ENCODE measurements around the gene RADIL. TPM values are rescaled to one million over a fixed set of nuclear protein-coding genes. Genes with fewer than 3 reads are reported as not detected.

The RADIL gene
- total and polyA plus RNA-seq, 9 of the 15 experiments (the other 6 are each of a cell fraction or from before 2014, with no cell fraction given): 0.06 to 8.1 (median 1.9) TPM; not detected in 1

DNA sequence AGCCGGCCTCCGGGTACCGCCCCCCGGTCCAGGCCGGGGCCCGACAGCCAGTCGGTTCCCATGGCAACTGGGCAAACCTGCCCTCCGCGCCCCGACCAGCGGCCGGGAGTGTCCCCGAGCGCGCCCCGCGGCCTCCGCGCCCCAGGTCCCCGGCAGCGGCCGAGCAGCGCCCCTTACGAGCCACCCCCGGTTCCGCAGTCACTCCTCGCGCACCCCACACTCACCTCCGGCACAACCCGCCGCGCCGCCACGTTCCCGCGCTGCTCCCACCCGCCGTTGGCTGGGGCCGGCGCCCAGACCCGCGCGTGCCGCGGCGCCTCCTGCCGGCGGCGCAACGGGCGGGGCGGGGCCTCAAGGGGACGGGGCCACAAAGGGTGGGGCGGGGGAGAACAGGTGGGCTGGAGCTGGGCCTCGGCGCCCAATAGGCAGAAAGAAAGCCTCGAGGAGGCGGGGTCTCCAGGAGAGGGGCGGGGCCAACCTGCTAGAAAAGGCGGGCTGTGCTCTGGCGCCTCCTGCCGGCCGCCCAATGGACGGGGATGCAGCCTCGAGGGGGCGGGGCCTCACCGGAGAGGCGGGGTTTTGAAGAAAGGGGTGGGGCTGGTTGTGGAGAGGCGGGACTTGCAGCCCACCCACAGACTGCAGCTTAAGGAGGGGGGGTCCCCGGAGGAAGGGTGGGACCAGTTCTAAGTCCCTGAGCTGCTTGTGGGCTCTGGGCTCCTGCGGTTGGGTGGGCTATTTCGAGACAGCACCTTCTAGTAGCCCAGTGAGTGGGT is at the start of gene RADIL (continued):
- TF ChIP-seq ZBTB11 (CRISPR knock-in tag; IDR thresholded peaks at IDR 0.05): no peak
- TF ChIP-seq, protein P1, sequence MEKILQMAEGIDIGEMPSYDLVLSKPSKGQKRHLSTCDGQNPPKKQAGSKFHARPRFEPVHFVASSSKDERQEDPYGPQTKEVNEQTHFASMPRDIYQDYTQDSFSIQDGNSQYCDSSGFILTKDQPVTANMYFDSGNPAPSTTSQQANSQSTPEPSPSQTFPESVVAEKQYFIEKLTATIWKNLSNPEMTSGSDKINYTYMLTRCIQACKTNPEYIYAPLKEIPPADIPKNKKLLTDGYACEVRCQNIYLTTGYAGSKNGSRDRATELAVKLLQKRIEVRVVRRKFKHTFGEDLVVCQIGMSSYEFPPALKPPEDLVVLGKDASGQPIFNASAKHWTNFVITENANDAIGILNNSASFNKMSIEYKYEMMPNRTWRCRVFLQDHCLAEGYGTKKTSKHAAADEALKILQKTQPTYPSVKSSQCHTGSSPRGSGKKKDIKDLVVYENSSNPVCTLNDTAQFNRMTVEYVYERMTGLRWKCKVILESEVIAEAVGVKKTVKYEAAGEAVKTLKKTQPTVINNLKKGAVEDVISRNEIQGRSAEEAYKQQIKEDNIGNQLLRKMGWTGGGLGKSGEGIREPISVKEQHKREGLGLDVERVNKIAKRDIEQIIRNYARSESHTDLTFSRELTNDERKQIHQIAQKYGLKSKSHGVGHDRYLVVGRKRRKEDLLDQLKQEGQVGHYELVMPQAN (IDR thresholded peaks at IDR 0.05; ENCODE audit: borderline replicate concordance): no peak
- TF ChIP-seq FOS (IDR thresholded peaks at IDR 0.05; ENCODE audit: extremely low read depth, insufficient read length): no peak
- TF ChIP-seq NUFIP1 (IDR thresholded peaks at IDR 0.05; ENCODE audit: partially characterized antibody): no peak
- peak; percentile 58 for TF ChIP-seq CCNT2 (IDR thresholded peaks at IDR 0.05; ENCODE audit: borderline replicate concordance, extremely low read depth, insufficient read length, low read depth, low read length)
- no peak for TF ChIP-seq HMBOX1 (IDR thresholded peaks at IDR 0.05)
- no peak for TF ChIP-seq ERF (CRISPR knock-in tag; IDR thresholded peaks at IDR 0.05)
- TF ChIP-seq, protein P2, sequence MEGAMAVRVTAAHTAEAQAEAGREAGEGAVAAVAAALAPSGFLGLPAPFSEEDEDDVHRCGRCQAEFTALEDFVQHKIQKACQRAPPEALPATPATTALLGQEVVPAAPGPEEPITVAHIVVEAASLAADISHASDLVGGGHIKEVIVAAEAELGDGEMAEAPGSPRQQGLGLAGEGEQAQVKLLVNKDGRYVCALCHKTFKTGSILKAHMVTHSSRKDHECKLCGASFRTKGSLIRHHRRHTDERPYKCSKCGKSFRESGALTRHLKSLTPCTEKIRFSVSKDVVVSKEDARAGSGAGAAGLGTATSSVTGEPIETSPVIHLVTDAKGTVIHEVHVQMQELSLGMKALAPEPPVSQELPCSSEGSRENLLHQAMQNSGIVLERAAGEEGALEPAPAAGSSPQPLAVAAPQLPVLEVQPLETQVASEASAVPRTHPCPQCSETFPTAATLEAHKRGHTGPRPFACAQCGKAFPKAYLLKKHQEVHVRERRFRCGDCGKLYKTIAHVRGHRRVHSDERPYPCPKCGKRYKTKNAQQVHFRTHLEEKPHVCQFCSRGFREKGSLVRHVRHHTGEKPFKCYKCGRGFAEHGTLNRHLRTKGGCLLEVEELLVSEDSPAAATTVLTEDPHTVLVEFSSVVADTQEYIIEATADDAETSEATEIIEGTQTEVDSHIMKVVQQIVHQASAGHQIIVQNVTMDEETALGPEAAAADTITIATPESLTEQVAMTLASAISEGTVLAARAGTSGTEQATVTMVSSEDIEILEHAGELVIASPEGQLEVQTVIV (CRISPR knock-in tag; IDR thresholded peaks at IDR 0.05; ENCODE audit: borderline replicate concordance): no peak
- no peak for TF ChIP-seq ELF4 (CRISPR knock-in tag; IDR thresholded peaks at IDR 0.05)
- TF ChIP-seq ZBTB26 (CRISPR knock-in tag; IDR thresholded peaks at IDR 0.05): no peak
- TF ChIP-seq NCOA2 (IDR thresholded peaks at IDR 0.05; ENCODE audit: partially characterized antibody in 2 of 2): no peak
- no peak for TF ChIP-seq ZBTB8A (IDR thresholded peaks at IDR 0.05; ENCODE audit: partially characterized antibody)
- TF ChIP-seq TCF7L2 (IDR thresholded peaks at IDR 0.05; ENCODE audit: low read depth, low read length): no peak
